SK-N-SH treated with all-trans-retinoic acid at 6 μM for 48 hours (cell line): ENCODE results near the gene DDX52.

ENCODE experiments used
- CSRNP3 ChIP-seq: fragments of 250-450 bp; sonication (Bioruptor Pico); IDR thresholded peaks from 2 replicates; pipeline ENCODE4 v1.5.1; 2021; ENCODE audit warnings: mild to moderate bottlenecking, moderate library complexity
- ZC3H10 ChIP-seq: fragments of 250-450 bp; sonication (Bioruptor Pico); IDR thresholded peaks from 2 replicates; pipeline ENCODE4 v1.5.1; 2021; ENCODE audit warnings: mild to moderate bottlenecking, moderate library complexity

- TF ChIP-seq CSRNP3 (CRISPR knock-in tag) (no peak), ZC3H10 (CRISPR knock-in tag) (no peak)
Measured at GRCh38 chr17:37609170-37610040, 33.8 kb downstream of the DDX52 start, which contains the start of gene SYNRG.
